Upper lobe of left lung (tissue), 4 donors: ENCODE data around the gene CCDC185.

Experiments used
- POLR2A ChIP-seq, 4 donors: fragments of 450-650 bp; IDR thresholded peaks; one replicate each; pipeline ENCODE4 v1.5.1; 2016 to 2017; ENCODE audit warnings: antibody characterized with exemption in 4 of 4, mild to moderate bottlenecking in 2 of 4
- TF ChIP-seq, protein P1 (sequence below), 6 experiments: fragments of 450-650 bp in 4 of 6; fragments of 200-600 bp in 2 of 6; sonication (generic) in 2 of 6; IDR thresholded peaks; one replicate each; pipeline ENCODE4 v1.5.1; 2016 to 2019; ENCODE audit warnings: antibody characterized with exemption in 6 of 6

GRCh38 chr1:223346311-223346710 is 46.9 kb upstream of the CCDC185 start:
- TF ChIP-seq, protein P1, sequence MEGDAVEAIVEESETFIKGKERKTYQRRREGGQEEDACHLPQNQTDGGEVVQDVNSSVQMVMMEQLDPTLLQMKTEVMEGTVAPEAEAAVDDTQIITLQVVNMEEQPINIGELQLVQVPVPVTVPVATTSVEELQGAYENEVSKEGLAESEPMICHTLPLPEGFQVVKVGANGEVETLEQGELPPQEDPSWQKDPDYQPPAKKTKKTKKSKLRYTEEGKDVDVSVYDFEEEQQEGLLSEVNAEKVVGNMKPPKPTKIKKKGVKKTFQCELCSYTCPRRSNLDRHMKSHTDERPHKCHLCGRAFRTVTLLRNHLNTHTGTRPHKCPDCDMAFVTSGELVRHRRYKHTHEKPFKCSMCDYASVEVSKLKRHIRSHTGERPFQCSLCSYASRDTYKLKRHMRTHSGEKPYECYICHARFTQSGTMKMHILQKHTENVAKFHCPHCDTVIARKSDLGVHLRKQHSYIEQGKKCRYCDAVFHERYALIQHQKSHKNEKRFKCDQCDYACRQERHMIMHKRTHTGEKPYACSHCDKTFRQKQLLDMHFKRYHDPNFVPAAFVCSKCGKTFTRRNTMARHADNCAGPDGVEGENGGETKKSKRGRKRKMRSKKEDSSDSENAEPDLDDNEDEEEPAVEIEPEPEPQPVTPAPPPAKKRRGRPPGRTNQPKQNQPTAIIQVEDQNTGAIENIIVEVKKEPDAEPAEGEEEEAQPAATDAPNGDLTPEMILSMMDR (IDR thresholded peaks at IDR 0.05): no peak
- no peak for TF ChIP-seq POLR2A (IDR thresholded peaks at IDR 0.05)
